Measurements from ENCODE around the gene P2RX4.
"Not testable (repeated sequence)": the region's sequence is repeated elsewhere in the genome, so short reads cannot be mapped to it uniquely, and the experiment has no call there.

P2RX4 gene

GRCh38 chr12:121188227-121188626, 21.7 kb upstream of the P2RX4 start:
- DNase-seq (ENCODE audit: low read depth, low spot score), result no peak

- peak; percentile 31 for DNase-seq (ENCODE audit: low read depth, low spot score)
Observed at GRCh38 chr12:121189131-121189530, 20.8 kb upstream of the P2RX4 start.

GRCh38 chr12:121189619-121190155, 20.2 kb upstream of the P2RX4 start:
- no peak for DNase-seq (ENCODE audit: low read depth, low spot score)

GRCh38 chr12:121190523-121191031, 19.4 kb upstream of the P2RX4 start:
- DNase-seq (ENCODE audit: low read depth, low spot score), result peak; percentile 91

- no peak for DNase-seq (ENCODE audit: low read depth, low spot score)
Observed at GRCh38 chr12:121191151-121191550, 18.8 kb upstream of the P2RX4 start.

- no peak for DNase-seq (ENCODE audit: low read depth, low spot score)
Observed at GRCh38 chr12:121196902-121197301, 13.0 kb upstream of the P2RX4 start.

GRCh38 chr12:121198949-121199348, 11.0 kb upstream of the P2RX4 start:
- DNase-seq (ENCODE audit: low read depth, low spot score), result no peak

- DNase-seq (ENCODE audit: low read depth, low spot score), result not testable (repeated sequence)
Observed at GRCh38 chr12:121201140-121201539, 8.8 kb upstream of the P2RX4 start.

GRCh38 chr12:121202407-121203355, 7.2 kb upstream of the P2RX4 start:
- no peak for DNase-seq (ENCODE audit: low read depth, low spot score)

GRCh38 chr12:121203482-121203881, 6.4 kb upstream of the P2RX4 start:
- DNase-seq (ENCODE audit: low read depth, low spot score), result no peak

- DNase-seq (ENCODE audit: low read depth, low spot score), result no peak
Observed at GRCh38 chr12:121205491-121205890, 4.4 kb upstream of the P2RX4 start.

- DNase-seq (ENCODE audit: low read depth, low spot score), result not testable (repeated sequence)
Observed at GRCh38 chr12:121208571-121208970, 1.4 kb upstream of the P2RX4 start.

- no peak for DNase-seq (ENCODE audit: low read depth, low spot score)
Observed at GRCh38 chr12:121209221-121209620, 708 bp upstream of the P2RX4 start.

GRCh38 chr12:121212875-121213274, 2.9 kb downstream of the P2RX4 start:
- no peak for DNase-seq (ENCODE audit: low read depth, low spot score)

GRCh38 chr12:121214166-121214777, 4.3 kb downstream of the P2RX4 start:
- DNase-seq (ENCODE audit: low read depth, low spot score), result peak; percentile 21

GRCh38 chr12:121214855-121215745, 5.2 kb downstream of the P2RX4 start:
- DNase-seq (ENCODE audit: low read depth, low spot score), result peak; percentile 74

- no peak for DNase-seq (ENCODE audit: low read depth, low spot score)
Observed at GRCh38 chr12:121216102-121216501, 6.2 kb downstream of the P2RX4 start.

- no peak for DNase-seq (ENCODE audit: low read depth, low spot score)
Observed at GRCh38 chr12:121217063-121217462, 7.1 kb downstream of the P2RX4 start.

GRCh38 chr12:121217761-121218160, 7.8 kb downstream of the P2RX4 start:
- DNase-seq (ENCODE audit: low read depth, low spot score), result no peak

GRCh38 chr12:121218588-121219352, 8.8 kb downstream of the P2RX4 start:
- no peak for DNase-seq (ENCODE audit: low read depth, low spot score)

Data from astrocyte of the hippocampus (primary cell).